Body of pancreas (tissue), 4 donors: ENCODE measurements around the gene GLYATL1B. TPM values are rescaled to one million over a fixed set of nuclear protein-coding genes. Genes with fewer than 3 reads are reported as not detected.

Experiments used
- ATAC-seq: fragments of 150-250 bp; one replicate; pipeline ENCODE4 v1.9.1; 2016
- DNase-seq, 4 donors: peaks; one replicate each; pipeline ENCODE4 v3.0.0-alpha.2; 2019
- H3K27ac ChIP-seq, 4 donors: fragments of 200-600 bp; sonication (generic); 1 replicate in 3 of 4; 2 replicates in 1 of 4; pipeline versions ENCODE4 v1.5.1 to v1.6.1; 2016 to 2019; ENCODE audit warnings: mild to moderate bottlenecking in 1 of 4, mixed read lengths in 1 of 4, moderate library complexity in 1 of 4
- H3K27me3 ChIP-seq, 2 donors: fragments of 200-600 bp; sonication (generic); one replicate each; pipeline ENCODE4 v1.6.0; 2016; ENCODE audit warnings: mild to moderate bottlenecking in 1 of 2
- H3K36me3 ChIP-seq, 2 donors: fragments of 200-600 bp; sonication (generic); replicated peaks in 1 of 2; 2 replicates each; pipeline ENCODE4 v1.5.1; 2016; ENCODE audit warnings: low read depth in 2 of 2; ENCODE audit not compliant: insufficient read depth in 1 of 2
- H3K4me1 ChIP-seq: fragments of 200-600 bp; sonication (generic); one replicate; pipeline ENCODE4 v1.6.0; 2016
- H3K4me3 ChIP-seq, 2 donors: fragments of 200-600 bp; sonication (generic); 1 replicate in 1 of 2; 2 replicates in 1 of 2; pipeline ENCODE4 v1.5.1; 2016 to 2019
- H3K9me3 ChIP-seq, 3 donors: fragments of 200-600 bp; sonication (generic); 1 replicate in 2 of 3; 2 replicates in 1 of 3; pipeline ENCODE4 v1.5.1; 2016
- CTCF ChIP-seq, 7 experiments: fragments of 450-650 bp in 4 of 7; fragments of 200-600 bp in 3 of 7; sonication (generic) in 3 of 7; IDR thresholded peaks; one replicate each; pipeline ENCODE4 v1.5.1; 2016 to 2019; ENCODE audit warnings: antibody characterized with exemption in 7 of 7
- POLR2A ChIP-seq, 3 donors: fragments of 450-650 bp; IDR thresholded peaks; one replicate each; pipeline ENCODE4 v1.6.1; 2016; ENCODE audit warnings: antibody characterized with exemption in 3 of 3, mild to moderate bottlenecking in 2 of 3
- WGBS, 2 donors: methylation state at CpG; one replicate each; pipeline ENCODE4 v1.1.5; 2017; 5-methylcytosine and 5-hydroxymethylcytosine counted together
- intact Hi-C: fragments of 100-400 bp; cut with DNase I; formaldehyde crosslinking; loops from one replicate; pipeline ENCODE4 v1.15.1; 2023
- total RNA-seq, 2 donors: library from RNA; depleted of rRNA; stranded (reverse); fragments of >200 nt; gene quantifications; one replicate each; pipeline ENCODE4 v1.1.0, GENCODE V29; 2016

The GLYATL1B gene
- total RNA-seq, 2 donors from 2014 or later, result not detected

- 80 to 82% methylated on average over 2 of the region's 2 CpGs for whole genome bisulfite sequencing, 2 donors
- ATAC-seq, result no peak
- Histone ChIP-seq H3K9me3 (peaks cover 0 to 2% (median 0%) of the 10 kb centered on the region in 3 donors), H3K4me3 (no peak overlapping the region), H3K27ac (no peak overlapping the region), H3K36me3 (no peaks in the 10 kb centered on the region), H3K27me3 (no peaks in the 10 kb centered on the region), H3K4me1 (peaks cover under 1% of the 10 kb centered on the region)
- intact Hi-C loops, result no loop called here
- TF ChIP-seq CTCF (IDR thresholded peaks at IDR 0.05) (no peak), POLR2A (IDR thresholded peaks at IDR 0.05) (no peak)
- no peak for DNase-seq
These were observed 26.4 kb downstream of the GLYATL1B start for GRCh38 chr11:59112494-59112893.

DNA sequence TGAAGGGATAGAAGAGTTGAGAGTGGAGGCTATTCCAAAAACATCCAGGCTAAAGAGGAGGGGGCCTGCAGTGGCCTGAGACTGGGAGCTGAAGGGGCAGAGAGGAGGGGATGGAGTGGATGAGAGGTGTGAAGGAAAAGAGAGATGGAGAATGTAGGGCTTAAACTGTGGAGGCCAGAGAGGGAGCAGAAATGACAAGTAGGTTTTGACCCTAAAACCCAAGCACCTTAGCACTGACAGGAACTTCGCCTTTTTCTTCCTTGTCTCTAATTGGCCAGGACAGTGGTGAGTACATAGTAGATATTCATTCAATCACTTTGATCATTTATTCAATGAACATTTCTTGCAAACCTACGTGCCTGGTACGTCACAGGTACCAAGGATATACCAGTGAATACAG lies 28.2 kb downstream of the GLYATL1B start:
- H3K36me3 ChIP-seq, result no peaks in the 10 kb centered on the region
- ATAC-seq (no peak), DNase-seq (no peak)
- WGBS, 2 donors, result 94 to 96% methylated on average over 3 of the region's 3 CpGs
- peaks cover 0 to 15% (median 0%) of the 10 kb centered on the region in 3 donors for H3K9me3 ChIP-seq
- no peak overlapping the region for H3K27ac ChIP-seq
- H3K4me3 ChIP-seq, result no peak overlapping the region
- no peaks in the 10 kb centered on the region for H3K4me1 ChIP-seq
- intact Hi-C loops, result no loop called here
- no peaks in the 10 kb centered on the region for H3K27me3 ChIP-seq
- no peak for TF ChIP-seq CTCF (IDR thresholded peaks at IDR 0.05)

DNA sequence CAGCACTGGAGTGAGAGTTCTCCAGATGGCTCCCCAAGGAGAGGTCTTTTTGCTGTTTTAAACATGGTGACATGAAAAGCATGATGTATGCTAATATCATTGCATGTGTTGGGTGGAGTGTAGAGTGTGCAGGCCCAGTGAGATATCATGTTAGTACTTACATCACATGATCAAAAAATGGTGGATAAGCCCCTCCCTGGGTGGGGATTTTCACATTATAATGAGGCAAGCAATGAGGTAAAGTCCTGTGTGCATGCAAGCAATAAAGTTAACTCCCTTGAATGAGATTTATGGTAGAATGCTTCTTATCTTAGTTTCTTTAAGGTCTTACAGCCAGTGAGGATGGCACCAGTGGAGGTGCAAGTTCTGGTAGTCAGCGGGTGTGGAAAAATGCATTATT lies 29.4 kb downstream of the GLYATL1B start:
- no peak for DNase-seq
- ATAC-seq, result no peak
- WGBS, 2 donors, result 95% methylated on average over 1 of the region's 1 CpG
- Histone ChIP-seq H3K4me3 (no peak overlapping the region), H3K36me3 (no peaks in the 10 kb centered on the region), H3K27ac (no peak overlapping the region), H3K27me3 (no peaks in the 10 kb centered on the region), H3K9me3 (peaks cover 0 to 15% (median 0%) of the 10 kb centered on the region in 3 donors), H3K4me1 (no peaks in the 10 kb centered on the region)
- intact Hi-C loops, result no loop called here
- TF ChIP-seq POLR2A (IDR thresholded peaks at IDR 0.05) (no peak), CTCF (IDR thresholded peaks at IDR 0.05) (no peak)

GRCh38 chr11:59117774-59118173 lies 31.7 kb downstream of the GLYATL1B start:
- no peak for ATAC-seq
- H3K4me3 ChIP-seq, result no peak overlapping the region
- no peaks in the 10 kb centered on the region for H3K27me3 ChIP-seq
- no peaks in the 10 kb centered on the region for H3K4me1 ChIP-seq
- 93 to 95% methylated on average over 2 of the region's 2 CpGs for WGBS, 2 donors
- no peaks in the 10 kb centered on the region for H3K36me3 ChIP-seq
- no peak overlapping the region for H3K27ac ChIP-seq
- H3K9me3 ChIP-seq, result peaks cover 0 to 15% (median 0%) of the 10 kb centered on the region in 3 donors
- TF ChIP-seq CTCF (IDR thresholded peaks at IDR 0.05) (no peak), POLR2A (IDR thresholded peaks at IDR 0.05) (no peak)
- DNase-seq, result no peak
- intact Hi-C loops, result no loop called here

DNA sequence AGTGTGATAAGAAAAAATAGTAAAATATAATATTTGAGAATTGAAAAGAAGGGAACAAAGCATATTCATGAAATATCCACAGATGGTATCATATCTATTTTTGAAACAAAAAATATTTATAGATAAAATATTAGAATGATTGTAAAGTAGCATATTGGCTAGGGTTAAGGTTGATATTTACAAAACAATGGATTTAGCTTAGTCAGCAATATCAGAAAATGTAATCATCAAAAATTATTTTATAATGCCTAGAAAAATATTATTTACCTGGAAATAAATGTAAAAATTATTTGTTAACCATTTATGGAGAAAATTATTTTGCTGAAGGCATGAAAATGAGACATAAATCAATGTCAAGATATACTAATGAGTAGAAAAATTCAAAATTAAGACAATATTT lies 33.7 kb downstream of the GLYATL1B start:
- intact Hi-C loops, result no loop called here
- H3K27me3 ChIP-seq, result no peaks in the 10 kb centered on the region
- no peaks in the 10 kb centered on the region for H3K4me1 ChIP-seq
- peaks cover 0 to 15% (median 0%) of the 10 kb centered on the region in 3 donors for H3K9me3 ChIP-seq
- TF ChIP-seq CTCF (IDR thresholded peaks at IDR 0.05) (no peak), POLR2A (IDR thresholded peaks at IDR 0.05) (no peak)
- DNase-seq, result no peak
- H3K36me3 ChIP-seq, result no peaks in the 10 kb centered on the region
- no peak overlapping the region for H3K4me3 ChIP-seq
- no peak for ATAC-seq
- no peak overlapping the region for H3K27ac ChIP-seq
